ENCODE measurements around the gene WAPL.

Gene WAPL

DNA sequence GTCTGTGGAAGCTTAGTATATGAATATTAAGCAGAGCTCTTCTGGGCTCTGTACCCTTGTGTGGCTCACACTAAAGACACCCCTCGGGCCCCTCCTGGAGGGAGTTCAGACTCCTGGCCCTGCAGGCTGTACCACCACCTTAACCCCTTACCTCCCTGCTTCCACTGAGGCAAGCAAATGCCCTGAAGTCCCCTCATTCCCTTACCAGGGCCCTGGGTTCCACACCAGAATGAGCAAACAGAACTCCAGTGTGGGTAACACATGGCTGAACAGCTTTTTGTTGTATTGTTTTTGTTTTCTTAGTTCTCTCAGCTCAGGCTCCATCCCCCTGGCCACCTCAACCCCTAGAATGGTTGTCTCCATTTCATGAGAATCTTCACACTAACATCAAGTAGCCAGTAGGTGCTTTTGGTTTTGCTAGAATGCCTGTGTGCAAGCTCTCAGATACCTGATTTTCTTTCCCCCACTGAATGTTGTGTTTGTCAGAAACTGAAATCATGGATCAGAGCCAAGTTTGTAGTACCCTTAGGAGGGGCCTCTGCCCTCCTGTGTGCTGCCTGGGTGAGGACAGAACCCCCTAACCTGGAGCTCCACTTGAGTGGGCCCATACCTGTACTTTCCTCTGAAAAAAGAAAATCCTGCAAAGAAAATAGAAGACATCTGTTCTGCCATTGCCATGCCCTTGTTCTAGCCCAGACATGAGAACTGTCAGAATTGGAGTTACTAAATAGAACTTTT lies 2.8 kb upstream of the WAPL start:
- DNase-seq, result no peak

- DNase-seq, result peak in 1 of 2 experiments; percentile 18
Observed at GRCh38 chr10:86523348-86523747, 1.8 kb upstream of the WAPL start.

DNA sequence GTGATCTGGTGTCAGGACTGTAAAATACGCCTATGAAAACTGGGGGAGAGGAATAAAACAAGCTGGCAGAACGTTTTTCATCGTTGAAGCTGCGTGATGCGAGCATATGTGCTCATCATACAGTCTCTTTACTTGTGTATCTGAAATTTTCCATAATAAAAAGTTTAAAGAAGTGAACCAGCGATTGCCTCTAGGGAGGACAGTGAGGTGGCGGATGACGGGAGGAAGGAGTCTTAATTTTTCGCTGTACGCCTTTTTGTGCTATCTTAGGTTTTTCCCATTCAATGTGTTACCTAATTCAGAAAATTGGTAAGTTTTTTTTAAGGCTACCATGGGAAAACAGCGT lies 891 bp upstream of the WAPL start:
- DNase-seq, result no peak

- peak; percentile 7 to 37 for DNase-seq
Observed at GRCh38 chr10:86520871-86521677, 518 bp downstream of the WAPL start.

DNA sequence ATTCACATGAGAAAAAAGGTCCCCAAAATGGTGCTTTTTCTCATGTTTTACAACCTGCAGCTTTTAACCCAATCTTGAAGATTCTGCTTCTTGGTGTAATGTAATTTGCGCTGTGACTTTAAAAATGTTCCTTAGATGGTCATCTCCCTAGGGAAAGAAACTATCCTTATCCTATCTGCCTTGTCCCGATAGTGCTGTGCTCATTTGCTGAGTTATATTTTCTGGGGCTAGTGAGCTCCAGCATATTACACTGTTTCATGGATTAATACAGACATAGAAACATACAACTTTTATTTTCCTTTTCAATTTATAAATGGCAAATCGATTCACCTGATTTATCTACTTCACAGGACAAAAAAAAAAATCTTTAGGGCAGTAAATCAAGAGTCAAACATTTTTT lies 2.8 kb downstream of the WAPL start:
- DNase-seq, result no peak

DNA sequence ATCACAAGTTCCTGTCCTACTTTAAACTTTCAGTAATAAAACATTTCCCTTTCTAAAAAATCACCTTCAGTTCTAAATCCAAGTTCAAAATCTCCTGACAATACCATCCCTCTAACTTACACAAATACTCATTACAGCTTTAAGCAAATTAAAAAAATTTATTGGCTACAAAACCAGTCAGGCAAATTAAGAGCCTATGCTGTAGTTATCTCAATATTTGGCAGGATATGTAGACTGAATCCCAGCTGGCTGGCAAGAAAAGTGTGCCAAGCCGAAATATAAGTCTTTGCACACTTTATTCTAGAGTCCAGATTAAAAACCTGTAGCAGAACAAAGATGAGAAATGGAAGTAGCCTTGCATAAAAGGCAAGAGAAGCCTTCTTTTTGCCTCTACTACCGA lies 9.5 kb downstream of the WAPL start:
- peak in 1 of 2 experiments; percentile 31 for DNase-seq

DNA sequence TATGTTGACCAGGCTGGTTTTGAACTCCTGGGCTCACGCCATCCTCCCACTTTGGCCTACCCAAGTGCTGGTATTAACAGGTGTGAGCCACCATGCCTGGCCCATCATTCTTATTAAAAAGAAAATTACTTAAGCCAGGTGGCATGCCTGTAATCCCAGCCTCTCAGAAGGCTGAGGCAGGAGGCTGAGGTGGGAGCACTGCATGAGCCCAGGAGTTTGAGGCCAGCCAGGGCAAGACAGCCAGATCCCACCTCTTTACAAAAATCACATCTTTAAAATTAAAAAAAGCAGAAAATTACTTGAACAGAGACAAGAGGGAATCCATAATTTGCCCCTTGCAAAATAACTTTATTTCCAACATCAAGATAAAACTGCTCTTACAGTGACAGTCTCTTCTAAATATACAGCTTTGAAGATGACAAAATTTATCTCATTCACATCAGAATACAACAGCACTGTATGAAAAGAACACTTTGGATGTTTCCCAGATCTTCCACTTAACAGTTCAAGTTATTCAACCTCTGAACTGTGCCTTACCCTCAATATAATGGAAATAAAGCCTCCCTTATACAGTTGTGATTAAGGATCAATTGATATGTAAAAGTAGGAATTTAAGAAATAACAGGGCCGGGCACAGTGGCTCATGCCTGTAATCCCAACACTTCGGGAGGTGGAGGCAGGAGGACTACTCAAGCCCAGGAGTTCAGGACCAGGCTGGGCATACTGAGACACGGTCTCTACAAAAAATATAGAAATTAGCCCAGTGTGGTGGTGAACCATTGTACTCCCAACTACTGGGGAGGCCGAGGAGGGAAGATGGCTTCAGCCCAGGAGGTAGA lies 10.3 kb downstream of the WAPL start:
- no peak for DNase-seq

GRCh38 chr10:86509145-86509544 lies 12.4 kb downstream of the WAPL start:
- DNase-seq, result no peak

GRCh38 chr10:86508217-86508616 lies 13.4 kb downstream of the WAPL start:
- DNase-seq, result no peak

DNA sequence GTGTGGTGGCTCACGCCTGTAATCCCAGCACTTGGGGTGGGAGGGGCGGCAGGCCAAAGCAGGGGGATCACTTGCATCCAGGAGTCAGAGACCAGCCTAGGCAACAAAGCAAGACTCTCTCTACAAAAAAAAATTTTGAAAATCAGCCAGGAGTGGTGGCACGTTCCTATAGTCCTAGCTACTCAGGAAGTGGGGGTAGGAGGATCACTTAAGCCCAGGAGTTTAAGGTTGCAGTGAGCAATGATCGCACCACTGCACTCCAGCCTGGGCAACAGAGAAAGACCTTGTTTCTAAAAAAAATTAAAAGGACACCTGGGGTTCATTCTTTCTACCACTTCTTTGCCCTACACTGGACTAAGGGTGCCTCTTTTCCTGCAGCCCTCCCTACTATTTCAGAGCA lies 15.1 kb downstream of the WAPL start:
- DNase-seq, result no peak

DNA sequence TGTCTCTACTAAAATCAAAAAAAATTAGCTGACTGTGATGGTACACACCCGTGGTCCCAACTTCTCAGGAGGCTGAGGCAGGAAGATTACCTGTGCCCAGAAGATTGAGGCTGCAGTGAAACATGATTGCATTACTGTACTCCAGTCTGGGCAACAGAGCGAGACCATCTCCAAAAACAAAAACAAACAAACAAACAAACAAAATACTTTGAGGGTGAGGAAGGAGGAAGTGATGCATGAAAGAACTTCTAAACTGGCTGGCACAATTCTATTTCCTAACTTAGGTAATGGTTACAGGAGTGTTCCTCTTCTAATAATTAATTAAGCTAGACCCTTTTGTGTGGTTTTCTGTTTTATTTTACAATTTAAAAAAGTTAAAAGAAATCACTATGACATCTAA lies 15.5 kb downstream of the WAPL start:
- DNase-seq, result no peak

- DNase-seq, result no peak
Observed at GRCh38 chr10:86504510-86504909, 17.1 kb downstream of the WAPL start.

GRCh38 chr10:86500846-86501245 lies 20.7 kb downstream of the WAPL start:
- DNase-seq, result no peak

- DNase-seq, result no peak
Observed at GRCh38 chr10:86498598-86498997, 23.0 kb downstream of the WAPL start.

GRCh38 chr10:86497621-86498020 lies 24.0 kb downstream of the WAPL start:
- DNase-seq, result no peak

DNA sequence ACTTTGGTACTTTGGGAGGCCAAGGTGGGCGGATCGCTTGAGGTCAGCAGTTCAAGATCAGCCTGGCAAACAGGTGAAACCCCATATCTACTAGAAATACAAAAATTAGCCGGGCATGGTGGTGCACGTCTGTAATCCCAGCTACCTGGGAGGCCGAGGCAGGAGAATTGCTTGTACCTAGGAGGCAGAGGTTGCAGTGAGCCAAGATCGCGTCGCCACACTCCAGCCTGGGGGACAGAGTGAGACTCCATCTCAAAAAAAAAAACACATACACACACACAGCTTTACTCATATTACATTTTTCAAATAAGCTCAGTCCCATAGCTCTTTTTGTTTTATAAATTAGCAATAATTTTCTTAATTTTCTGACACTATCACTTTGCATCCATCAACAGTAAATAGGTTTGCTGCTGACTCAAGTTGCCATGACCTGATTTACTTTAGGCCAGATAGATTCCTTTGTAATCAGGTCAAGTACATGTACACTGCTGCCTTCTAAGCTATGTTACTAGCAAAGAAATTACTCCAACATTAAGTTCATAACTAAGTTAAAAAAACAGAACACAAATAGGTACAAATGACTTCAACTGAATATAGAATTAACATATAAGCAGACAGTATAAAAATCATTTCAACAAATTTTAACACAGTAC lies 31.5 kb downstream of the WAPL start:
- no peak for DNase-seq

DNA sequence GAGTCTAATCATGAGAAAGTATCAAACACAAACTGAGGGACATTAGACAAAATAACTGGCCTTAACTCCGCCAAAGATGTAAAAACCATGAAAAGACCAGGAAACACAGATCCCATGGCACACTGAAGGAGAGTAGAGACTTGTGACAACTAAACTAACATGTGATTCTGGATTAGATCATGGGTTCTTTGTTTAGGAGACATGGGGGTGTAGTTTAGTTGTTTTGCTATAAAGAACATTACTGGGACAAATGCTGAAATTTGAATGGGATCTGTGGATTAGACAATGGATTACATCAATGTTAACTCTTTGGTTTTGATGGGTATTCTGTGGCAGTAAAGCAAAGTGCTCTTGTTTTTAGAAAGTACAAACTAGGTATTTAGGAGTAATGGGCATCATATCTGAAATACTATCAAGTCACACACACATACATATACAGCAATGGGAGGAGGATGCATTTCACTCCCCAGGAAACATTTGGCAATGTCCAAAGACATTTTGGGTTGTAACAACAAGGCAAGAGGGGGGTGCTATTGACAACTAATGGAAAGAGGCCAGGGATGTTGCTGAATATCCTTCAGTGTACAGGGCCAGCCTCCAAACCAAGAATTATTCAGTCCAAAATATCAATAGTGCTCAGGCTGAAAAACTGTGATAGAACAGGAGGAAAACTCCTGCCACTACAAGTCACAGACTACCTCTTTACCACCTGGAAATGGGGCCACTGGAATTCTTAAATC lies 32.4 kb downstream of the WAPL start:
- no peak for DNase-seq

DNA sequence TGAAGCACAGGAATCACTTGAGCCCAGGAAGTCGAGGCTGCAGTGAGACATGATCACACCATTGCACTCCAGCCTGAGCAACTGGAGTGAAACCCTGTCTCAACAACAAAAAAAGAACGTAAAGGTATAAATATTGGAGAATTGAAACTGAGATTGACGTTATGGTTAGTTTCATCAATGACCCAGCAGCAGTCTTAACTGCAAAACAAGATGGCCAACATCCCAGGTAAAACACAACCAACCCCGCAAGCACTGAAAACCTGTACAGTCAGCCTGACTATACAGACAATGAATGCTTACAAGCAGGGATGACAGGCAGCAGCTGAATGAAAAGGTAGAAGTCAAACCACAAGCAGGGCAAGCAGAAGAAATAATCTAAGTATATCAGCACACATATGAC lies 34.7 kb downstream of the WAPL start:
- DNase-seq, result no peak

- DNase-seq, result no peak
Observed at GRCh38 chr10:86483664-86484063, 37.9 kb downstream of the WAPL start.

DNA sequence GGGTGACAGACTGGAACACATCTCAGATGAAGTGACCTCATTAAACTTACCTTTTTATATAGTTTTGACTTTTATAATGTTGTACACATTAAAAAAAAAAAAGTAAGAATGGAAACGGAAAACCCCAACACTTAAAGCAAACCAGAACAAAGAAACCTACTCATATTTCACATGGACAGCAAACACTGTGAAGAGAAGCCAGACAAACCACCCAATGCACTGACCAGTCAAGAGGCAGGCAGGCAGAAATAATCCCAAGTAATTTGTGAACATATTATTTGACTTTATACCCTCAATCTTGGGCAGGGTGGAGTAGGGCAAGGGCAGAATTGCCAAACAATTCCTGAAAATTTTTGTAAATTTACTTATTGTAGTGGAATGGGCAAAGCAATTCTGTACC lies 39.8 kb downstream of the WAPL start:
- no peak for DNase-seq

DNA sequence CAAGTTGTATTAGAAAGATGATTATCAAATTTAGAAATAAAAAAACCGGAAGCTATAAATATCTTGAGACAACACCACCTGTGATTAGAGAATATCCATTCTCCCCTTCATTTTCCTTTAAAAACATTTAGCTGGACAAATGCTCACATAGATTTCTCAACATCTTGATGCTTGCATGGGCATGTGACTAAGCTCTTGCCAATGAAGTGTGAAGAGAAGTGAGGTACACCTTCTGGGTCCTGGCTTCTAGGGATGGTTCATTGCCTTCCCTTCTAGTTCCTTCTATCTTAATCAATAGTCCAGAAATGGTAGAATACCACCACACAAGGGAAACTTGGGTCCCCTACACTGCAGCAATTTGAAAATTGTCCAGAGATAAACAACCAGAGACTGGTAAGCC lies 41.0 kb downstream of the WAPL start:
- no peak for DNase-seq

DNA sequence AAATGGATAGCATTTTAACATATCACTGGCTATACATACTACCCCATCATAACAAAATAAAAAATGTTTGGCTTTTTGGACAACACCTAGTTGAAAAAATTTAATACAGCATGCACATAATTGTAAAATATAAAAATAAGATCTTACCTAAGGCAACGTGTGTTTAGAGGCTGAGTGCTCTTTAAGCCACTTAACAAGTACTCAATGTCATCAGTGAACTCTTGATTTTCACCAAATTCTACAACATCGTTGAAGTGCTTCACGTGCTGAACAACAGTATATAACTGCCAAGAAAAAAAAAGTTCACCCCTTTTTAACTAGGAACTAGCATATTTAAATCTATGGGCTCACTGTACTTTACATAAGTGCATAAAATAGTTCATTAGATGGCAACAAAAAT lies 49.5 kb downstream of the WAPL start:
- no peak for DNase-seq

All from NCI-H2081 (cell line).